ENCODE data around the gene HIVEP3.

The HIVEP3 gene

GRCh38 chr1:41611932-41612450 is 306.7 kb downstream of the HIVEP3 start:
- Histone ChIP-seq H3K9ac (ENCODE audit: low read length) (no peak overlapping the region), H3K4me1 (ENCODE audit: control insufficient read depth, insufficient read depth, low read length) (no peaks in the 10 kb centered on the region), H3K4me3 (ENCODE audit: low read length) (no peak overlapping the region), H3K27me3 (ENCODE audit: control insufficient read depth, insufficient read depth, low read length) (no peaks in the 10 kb centered on the region), H3K36me3 (ENCODE audit: control insufficient read depth, insufficient read depth, low read length) (no peaks in the 10 kb centered on the region), H3K27ac (ENCODE audit: low read depth, low read length) (no peak overlapping the region)

GRCh38 chr1:41611068-41611931 is 307.4 kb downstream of the HIVEP3 start:
- Histone ChIP-seq H3K4me1 (ENCODE audit: control insufficient read depth, insufficient read depth, low read length) (no peaks in the 10 kb centered on the region), H3K27me3 (ENCODE audit: control insufficient read depth, insufficient read depth, low read length) (no peaks in the 10 kb centered on the region), H3K27ac (ENCODE audit: low read depth, low read length) (no peak overlapping the region)

GRCh38 chr1:41610361-41610760 is 308.4 kb downstream of the HIVEP3 start:
- H3K4me1 ChIP-seq (ENCODE audit: control insufficient read depth, insufficient read depth, low read length): no peaks in the 10 kb centered on the region
- no peaks in the 10 kb centered on the region for H3K36me3 ChIP-seq (ENCODE audit: control insufficient read depth, insufficient read depth, low read length)
- no peak overlapping the region for H3K4me3 ChIP-seq (ENCODE audit: low read length)
- no peaks in the 10 kb centered on the region for H3K27me3 ChIP-seq (ENCODE audit: control insufficient read depth, insufficient read depth, low read length)
- no peak overlapping the region for H3K27ac ChIP-seq (ENCODE audit: low read depth, low read length)
- no peak overlapping the region for H3K9ac ChIP-seq (ENCODE audit: low read length)

More at GRCh38 chr1:41611068-41611931, 307.4 kb downstream of the HIVEP3 start:
- Histone ChIP-seq H3K9ac (ENCODE audit: low read length) (no peak overlapping the region), H3K36me3 (ENCODE audit: control insufficient read depth, insufficient read depth, low read length) (no peaks in the 10 kb centered on the region), H3K4me3 (ENCODE audit: low read length) (no peak overlapping the region)

DNA sequence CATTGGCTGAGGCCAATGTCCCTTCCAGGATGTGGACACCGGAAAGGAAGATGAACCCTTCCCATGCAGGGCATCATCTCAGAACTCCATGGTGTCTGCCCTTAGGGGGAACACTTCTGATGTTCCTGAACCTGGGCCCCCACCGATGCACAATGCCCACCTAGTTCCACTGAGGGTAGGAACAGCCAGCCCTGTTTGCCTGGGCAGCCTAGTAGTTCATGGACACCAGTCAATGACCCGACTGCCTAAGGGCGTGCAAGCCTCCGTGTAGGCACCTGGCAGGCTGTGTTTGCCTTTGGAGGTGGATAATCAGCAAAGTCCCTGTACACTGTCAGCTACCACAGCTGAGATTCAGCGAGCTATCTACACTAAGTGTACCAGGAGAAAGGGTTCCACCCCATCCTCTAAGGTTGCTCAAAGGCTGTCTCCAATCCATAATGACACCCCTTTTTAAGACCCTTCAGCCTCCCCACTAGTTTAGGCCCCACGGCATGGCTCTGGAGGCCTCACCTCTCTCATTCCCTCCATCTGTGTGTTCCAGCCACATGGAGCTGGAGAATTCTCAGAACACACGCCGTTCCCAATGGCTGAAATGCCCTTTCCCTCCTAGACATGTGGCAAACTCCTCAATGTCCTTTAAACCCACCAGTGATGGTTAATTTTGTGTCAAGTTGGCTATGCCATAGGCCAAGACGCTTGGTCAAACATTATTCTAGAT is 309.4 kb downstream of the HIVEP3 start:
- H3K9ac ChIP-seq (ENCODE audit: low read length): no peak overlapping the region
- H3K4me3 ChIP-seq (ENCODE audit: low read length): no peak overlapping the region
- no peak overlapping the region for H3K27ac ChIP-seq (ENCODE audit: low read depth, low read length)
- H3K27me3 ChIP-seq (ENCODE audit: control insufficient read depth, insufficient read depth, low read length): no peaks in the 10 kb centered on the region
- no peaks in the 10 kb centered on the region for H3K4me1 ChIP-seq (ENCODE audit: control insufficient read depth, insufficient read depth, low read length)
- H3K36me3 ChIP-seq (ENCODE audit: control insufficient read depth, insufficient read depth, low read length): no peaks in the 10 kb centered on the region

- H3K4me3 ChIP-seq (ENCODE audit: low read length): no peak overlapping the region
- H3K27me3 ChIP-seq (ENCODE audit: control insufficient read depth, insufficient read depth, low read length): no peaks in the 10 kb centered on the region
- H3K4me1 ChIP-seq (ENCODE audit: control insufficient read depth, insufficient read depth, low read length): no peaks in the 10 kb centered on the region
- H3K36me3 ChIP-seq (ENCODE audit: control insufficient read depth, insufficient read depth, low read length): no peaks in the 10 kb centered on the region
- no peak overlapping the region for H3K27ac ChIP-seq (ENCODE audit: low read depth, low read length)
- H3K9ac ChIP-seq (ENCODE audit: low read length): no peak overlapping the region
These were observed 310.5 kb downstream of the HIVEP3 start for GRCh38 chr1:41608211-41608610.

GRCh38 chr1:41607808-41608207 is 310.9 kb downstream of the HIVEP3 start:
- Histone ChIP-seq H3K4me1 (ENCODE audit: control insufficient read depth, insufficient read depth, low read length) (no peaks in the 10 kb centered on the region), H3K27ac (ENCODE audit: low read depth, low read length) (no peak overlapping the region), H3K4me3 (ENCODE audit: low read length) (no peak overlapping the region), H3K27me3 (ENCODE audit: control insufficient read depth, insufficient read depth, low read length) (no peaks in the 10 kb centered on the region), H3K36me3 (ENCODE audit: control insufficient read depth, insufficient read depth, low read length) (no peaks in the 10 kb centered on the region), H3K9ac (ENCODE audit: low read length) (no peak overlapping the region)

GRCh38 chr1:41599912-41600311 is 318.8 kb downstream of the HIVEP3 start:
- no peaks in the 10 kb centered on the region for H3K4me1 ChIP-seq (ENCODE audit: control insufficient read depth, insufficient read depth, low read length)
- H3K27ac ChIP-seq (ENCODE audit: low read depth, low read length): no peak overlapping the region
- H3K4me3 ChIP-seq (ENCODE audit: low read length): no peak overlapping the region
- H3K9ac ChIP-seq (ENCODE audit: low read length): no peak overlapping the region
- no peaks in the 10 kb centered on the region for H3K36me3 ChIP-seq (ENCODE audit: control insufficient read depth, insufficient read depth, low read length)
- H3K27me3 ChIP-seq (ENCODE audit: control insufficient read depth, insufficient read depth, low read length): no peaks in the 10 kb centered on the region

- H3K9ac ChIP-seq (ENCODE audit: low read length): no peak overlapping the region
- no peaks in the 10 kb centered on the region for H3K27me3 ChIP-seq (ENCODE audit: control insufficient read depth, insufficient read depth, low read length)
- H3K4me1 ChIP-seq (ENCODE audit: control insufficient read depth, insufficient read depth, low read length): no peaks in the 10 kb centered on the region
- no peaks in the 10 kb centered on the region for H3K36me3 ChIP-seq (ENCODE audit: control insufficient read depth, insufficient read depth, low read length)
- H3K4me3 ChIP-seq (ENCODE audit: low read length): no peak overlapping the region
- H3K27ac ChIP-seq (ENCODE audit: low read depth, low read length): no peak overlapping the region
These were observed 320.4 kb downstream of the HIVEP3 start for GRCh38 chr1:41598325-41598724.

GRCh38 chr1:41592451-41593125 is 326.1 kb downstream of the HIVEP3 start:
- Histone ChIP-seq H3K9ac (ENCODE audit: low read length) (no peak overlapping the region), H3K4me3 (ENCODE audit: low read length) (no peak overlapping the region), H3K4me1 (ENCODE audit: control insufficient read depth, insufficient read depth, low read length) (no peaks in the 10 kb centered on the region), H3K27ac (ENCODE audit: low read depth, low read length) (no peak overlapping the region), H3K36me3 (ENCODE audit: control insufficient read depth, insufficient read depth, low read length) (no peaks in the 10 kb centered on the region), H3K27me3 (ENCODE audit: control insufficient read depth, insufficient read depth, low read length) (no peaks in the 10 kb centered on the region)

DNA sequence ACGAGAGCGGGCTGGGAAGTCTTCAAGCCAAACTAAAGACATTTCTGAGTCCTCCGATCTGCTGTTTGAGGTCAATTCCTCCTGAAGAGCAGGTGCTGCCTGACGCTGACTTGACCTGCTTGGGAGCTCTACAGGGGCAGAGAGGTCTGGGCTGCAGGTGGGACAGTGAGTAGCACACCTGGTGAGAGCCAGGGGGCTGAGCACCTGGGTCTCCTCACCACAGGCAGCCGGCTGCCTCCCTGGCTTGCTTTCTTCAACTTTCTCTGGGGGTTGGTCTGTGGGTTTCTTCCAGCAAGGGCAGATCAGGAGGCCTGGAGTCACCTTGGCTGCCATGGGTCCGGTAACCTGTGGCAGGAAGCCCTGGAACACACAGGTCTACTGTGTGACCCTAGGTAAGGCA is 326.8 kb downstream of the HIVEP3 start:
- Histone ChIP-seq H3K4me3 (ENCODE audit: low read length) (no peak overlapping the region), H3K27ac (ENCODE audit: low read depth, low read length) (no peak overlapping the region), H3K27me3 (ENCODE audit: control insufficient read depth, insufficient read depth, low read length) (no peaks in the 10 kb centered on the region), H3K9ac (ENCODE audit: low read length) (no peak overlapping the region), H3K36me3 (ENCODE audit: control insufficient read depth, insufficient read depth, low read length) (no peaks in the 10 kb centered on the region), H3K4me1 (ENCODE audit: control insufficient read depth, insufficient read depth, low read length) (no peaks in the 10 kb centered on the region)

DNA sequence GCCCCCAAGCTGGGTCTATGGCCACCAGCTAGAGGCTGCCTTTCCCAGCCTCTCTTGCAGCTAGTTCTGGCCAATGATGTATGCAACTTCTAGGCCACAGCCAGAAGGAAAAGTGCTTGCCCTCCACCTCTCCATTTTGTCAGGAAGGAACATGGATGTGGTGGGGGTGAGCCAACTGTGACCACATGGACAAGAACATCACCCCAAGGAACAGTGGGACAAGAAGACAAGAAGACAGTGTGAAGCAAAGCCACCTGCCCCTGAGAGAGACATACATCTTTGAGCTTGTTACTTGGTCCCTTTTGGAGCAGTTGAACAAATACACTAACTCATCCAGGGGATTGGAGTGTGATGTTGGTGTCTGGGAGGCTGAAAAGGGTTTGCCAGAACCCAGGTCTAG is 328.4 kb downstream of the HIVEP3 start:
- no peak overlapping the region for H3K4me3 ChIP-seq (ENCODE audit: low read length)
- no peak overlapping the region for H3K9ac ChIP-seq (ENCODE audit: low read length)
- no peaks in the 10 kb centered on the region for H3K4me1 ChIP-seq (ENCODE audit: control insufficient read depth, insufficient read depth, low read length)
- no peaks in the 10 kb centered on the region for H3K27me3 ChIP-seq (ENCODE audit: control insufficient read depth, insufficient read depth, low read length)
- H3K36me3 ChIP-seq (ENCODE audit: control insufficient read depth, insufficient read depth, low read length): no peaks in the 10 kb centered on the region
- no peak overlapping the region for H3K27ac ChIP-seq (ENCODE audit: low read depth, low read length)

GRCh38 chr1:41589395-41589794 is 329.3 kb downstream of the HIVEP3 start:
- H3K36me3 ChIP-seq (ENCODE audit: control insufficient read depth, insufficient read depth, low read length): no peaks in the 10 kb centered on the region
- H3K4me3 ChIP-seq (ENCODE audit: low read length): no peak overlapping the region
- no peak overlapping the region for H3K27ac ChIP-seq (ENCODE audit: low read depth, low read length)
- H3K9ac ChIP-seq (ENCODE audit: low read length): no peak overlapping the region
- H3K4me1 ChIP-seq (ENCODE audit: control insufficient read depth, insufficient read depth, low read length): no peaks in the 10 kb centered on the region
- H3K27me3 ChIP-seq (ENCODE audit: control insufficient read depth, insufficient read depth, low read length): no peaks in the 10 kb centered on the region

All from rectal smooth muscle tissue (tissue), 1 donor.